Keratinocyte (primary cell): Measurements from ENCODE around the gene VAMP1.

Source experiments
- EZH2 ChIP-seq: IDR thresholded peaks from one replicate; pipeline ENCODE4 v1.6.1; 2012; ENCODE audit warnings: inconsistent platforms, mild to moderate bottlenecking, low read length, moderate library complexity
- TF ChIP-seq, protein P1 (sequence below), 3 experiments: IDR thresholded peaks in 1 of 3; conservative IDR thresholded peaks in 1 of 3; optimal IDR thresholded peaks in 1 of 3; 2 replicates in 2 of 3; 3 replicates in 1 of 3; pipeline versions ENCODE3 to v1.5.1; 2011; ENCODE audit warnings: low read length in 3 of 3, mild to moderate bottlenecking in 3 of 3, moderate library complexity in 2 of 3, control low read depth in 1 of 3, inconsistent platforms in 1 of 3; ENCODE audit not compliant: insufficient read depth in 2 of 3; ENCODE audit errors: extremely low read depth in 1 of 3

DNA sequence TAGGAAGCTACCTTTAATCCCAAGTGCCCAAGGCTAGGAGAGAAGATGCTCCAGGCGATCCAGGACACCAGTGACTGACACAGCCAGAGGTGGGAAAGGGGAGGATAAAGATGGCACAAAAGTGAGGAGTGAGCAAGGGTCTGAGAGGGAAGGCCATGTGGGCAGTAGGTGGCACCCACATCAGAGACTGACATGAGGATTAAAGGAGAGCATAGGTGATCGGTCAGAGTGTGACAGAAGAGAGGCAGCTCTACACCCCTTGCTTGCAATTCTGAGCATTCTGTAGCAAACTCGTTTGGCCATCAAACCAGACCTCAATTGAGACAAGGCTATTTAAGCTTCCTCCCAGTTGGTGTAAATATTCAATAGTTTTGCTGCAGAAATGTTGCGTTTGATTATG lies 26.4 kb downstream of the VAMP1 start:
- TF ChIP-seq, protein P1, sequence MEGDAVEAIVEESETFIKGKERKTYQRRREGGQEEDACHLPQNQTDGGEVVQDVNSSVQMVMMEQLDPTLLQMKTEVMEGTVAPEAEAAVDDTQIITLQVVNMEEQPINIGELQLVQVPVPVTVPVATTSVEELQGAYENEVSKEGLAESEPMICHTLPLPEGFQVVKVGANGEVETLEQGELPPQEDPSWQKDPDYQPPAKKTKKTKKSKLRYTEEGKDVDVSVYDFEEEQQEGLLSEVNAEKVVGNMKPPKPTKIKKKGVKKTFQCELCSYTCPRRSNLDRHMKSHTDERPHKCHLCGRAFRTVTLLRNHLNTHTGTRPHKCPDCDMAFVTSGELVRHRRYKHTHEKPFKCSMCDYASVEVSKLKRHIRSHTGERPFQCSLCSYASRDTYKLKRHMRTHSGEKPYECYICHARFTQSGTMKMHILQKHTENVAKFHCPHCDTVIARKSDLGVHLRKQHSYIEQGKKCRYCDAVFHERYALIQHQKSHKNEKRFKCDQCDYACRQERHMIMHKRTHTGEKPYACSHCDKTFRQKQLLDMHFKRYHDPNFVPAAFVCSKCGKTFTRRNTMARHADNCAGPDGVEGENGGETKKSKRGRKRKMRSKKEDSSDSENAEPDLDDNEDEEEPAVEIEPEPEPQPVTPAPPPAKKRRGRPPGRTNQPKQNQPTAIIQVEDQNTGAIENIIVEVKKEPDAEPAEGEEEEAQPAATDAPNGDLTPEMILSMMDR (optimal IDR thresholded peaks at IDR 0.05 in 1 of 3, IDR thresholded peaks at IDR 0.05 in 1 of 3, conservative IDR thresholded peaks at IDR 0.05 in 1 of 3; ENCODE audit: extremely low read depth in 1 of 3, insufficient read depth in 2 of 3, low read length in 3 of 3): no peak
- no peak for TF ChIP-seq EZH2
